ENCODE data around the gene TAGAP.

TAGAP gene

GRCh38 chr6:159044899-159045727 is at the start of gene TAGAP:
TSS of gene TAGAP (minus strand) at chr6:159044991. CDS start at chr6:159044146, 845 bp downstream.
- peak; percentile 51 for DNase-seq

GRCh38 chr6:159093609-159094443 is 49.0 kb upstream of the TAGAP start:
- no peak for DNase-seq

- no peak for DNase-seq
Measured at GRCh38 chr6:159092631-159093030, 47.8 kb upstream of the TAGAP start.

- DNase-seq: no peak
Measured at GRCh38 chr6:159090530-159091480, 46.0 kb upstream of the TAGAP start.

- no peak for DNase-seq
Measured at GRCh38 chr6:159089909-159090308, 45.1 kb upstream of the TAGAP start.

GRCh38 chr6:159089443-159089842 is 44.7 kb upstream of the TAGAP start:
- no peak for DNase-seq

- no peak for DNase-seq
Measured at GRCh38 chr6:159086033-159086618, 41.3 kb upstream of the TAGAP start.

- no peak for DNase-seq
Measured at GRCh38 chr6:159085396-159085895, 40.7 kb upstream of the TAGAP start.

GRCh38 chr6:159084493-159085091 is 39.8 kb upstream of the TAGAP start:
- no peak for DNase-seq

- DNase-seq: no peak
Measured at GRCh38 chr6:159083146-159083545, 38.4 kb upstream of the TAGAP start.

- no peak for DNase-seq
Measured at GRCh38 chr6:159082039-159082815, 37.4 kb upstream of the TAGAP start.

GRCh38 chr6:159080217-159080976 is 35.6 kb upstream of the TAGAP start:
- DNase-seq: no peak

GRCh38 chr6:159079367-159079766 is 34.6 kb upstream of the TAGAP start:
- no peak for DNase-seq

GRCh38 chr6:159077123-159077522 is 32.3 kb upstream of the TAGAP start:
- DNase-seq: no peak

GRCh38 chr6:159075506-159076228 is 30.9 kb upstream of the TAGAP start:
- no peak for DNase-seq

- DNase-seq: no peak
Measured at GRCh38 chr6:159074876-159075275, 30.1 kb upstream of the TAGAP start.

- no peak for DNase-seq
Measured at GRCh38 chr6:159074120-159074684, 29.4 kb upstream of the TAGAP start.

GRCh38 chr6:159071843-159072769 is 27.3 kb upstream of the TAGAP start:
- DNase-seq: no peak
